GM18508 (cell line): ENCODE measurements around the gene ADAM12.
"Not testable (repeated sequence)": the region's sequence is repeated elsewhere in the genome, so short reads cannot be mapped to it uniquely, and the experiment has no call there.

Experiments used
- ATAC-seq: cut with Tn5 transposase; IDR thresholded peaks from one replicate; pipeline ENCODE4 v1.9.1; 2021; ENCODE audit warnings: moderate number of reproducible peaks; ENCODE audit not compliant: insufficient read depth, unreplicated experiment

Gene ADAM12

DNA sequence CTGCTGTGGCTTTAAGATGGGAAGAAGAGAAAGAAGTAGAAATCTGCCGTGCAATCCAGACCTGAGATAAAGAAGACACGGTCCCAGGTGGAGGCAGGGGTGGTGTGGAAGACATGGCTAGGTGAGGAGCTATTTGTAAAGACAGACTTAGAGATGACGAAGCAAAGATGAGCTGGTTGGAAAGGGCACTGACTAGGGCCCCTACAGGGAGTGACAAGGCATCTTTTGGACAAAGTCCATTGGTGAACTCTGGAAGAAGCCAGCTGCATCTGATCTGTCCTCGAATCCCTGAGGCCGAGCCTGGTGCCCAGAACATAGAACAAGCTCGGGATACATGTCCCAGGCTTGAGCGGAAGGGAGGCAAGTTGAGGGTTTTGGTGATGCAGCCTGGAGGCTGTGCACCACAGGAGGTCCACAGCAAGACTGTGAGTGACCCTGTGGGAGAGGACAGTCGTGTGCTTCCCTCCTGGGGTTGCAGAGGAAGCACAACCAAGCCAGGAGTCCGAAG, 191.2 kb downstream of the ADAM12 start:
- ATAC-seq: no peak

- no peak for ATAC-seq
Observed at GRCh38 chr10:126196281-126196680, 192.0 kb downstream of the ADAM12 start.

DNA sequence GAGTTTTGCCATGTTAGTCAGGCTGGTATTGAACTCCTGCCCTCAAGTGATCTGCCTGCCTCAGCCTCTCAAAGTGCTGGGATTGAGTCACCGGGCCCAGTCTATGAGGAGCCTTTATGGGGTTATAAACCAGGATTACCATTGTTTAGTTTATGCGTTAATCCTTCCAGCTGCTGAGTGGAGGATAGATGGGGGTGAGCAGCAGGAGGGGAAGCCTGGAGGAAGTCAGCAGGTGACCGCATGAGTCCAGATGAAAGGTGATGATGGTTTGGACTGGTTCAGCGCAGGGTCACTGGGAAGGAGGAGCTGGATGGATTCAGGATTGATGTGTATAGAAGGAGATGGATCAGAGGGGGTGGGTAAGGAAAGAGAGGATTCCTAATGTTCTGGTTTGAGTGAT, 197.1 kb downstream of the ADAM12 start:
- no peak for ATAC-seq

GRCh38 chr10:126188679-126189200, 199.5 kb downstream of the ADAM12 start:
- no peak for ATAC-seq

DNA sequence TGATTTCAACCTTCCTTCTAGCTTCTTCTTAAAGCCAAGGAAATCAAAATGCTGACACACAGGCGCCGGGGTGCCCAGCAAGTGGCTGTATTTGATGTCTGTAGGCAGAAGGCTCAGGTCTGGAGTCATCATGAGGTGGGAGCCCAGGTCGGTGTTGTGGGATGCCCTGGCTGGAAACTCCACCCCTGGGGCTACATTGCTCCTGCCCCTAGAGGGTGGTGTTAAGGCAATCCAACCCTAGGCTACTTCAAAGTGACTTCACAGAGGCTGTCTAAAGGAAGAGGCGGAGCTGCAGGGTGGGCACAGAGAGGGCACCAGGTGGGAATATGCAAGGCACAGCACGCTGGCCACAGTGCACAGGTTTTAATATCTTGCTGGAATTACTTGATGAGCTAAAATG, 200.9 kb downstream of the ADAM12 start:
- ATAC-seq: no peak

DNA sequence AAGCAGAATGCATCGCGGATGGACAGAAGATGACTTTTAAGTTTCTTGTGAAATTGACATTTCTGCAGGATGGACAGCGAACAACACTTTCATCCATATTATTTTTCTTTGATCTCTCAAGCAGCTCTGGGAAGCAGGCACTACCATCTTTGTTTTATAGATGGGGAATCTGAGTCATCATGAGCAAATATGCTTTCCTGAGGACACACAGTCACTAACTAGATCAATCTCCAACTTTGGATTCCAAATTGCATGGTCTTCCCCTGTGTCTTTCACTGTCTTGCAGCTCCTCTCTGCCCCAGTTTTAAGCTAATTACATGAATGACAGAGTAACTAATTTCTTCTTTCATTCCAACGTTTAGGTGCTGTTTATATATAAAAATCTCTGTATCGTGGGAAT, 201.5 kb downstream of the ADAM12 start:
- no peak for ATAC-seq

GRCh38 chr10:126185676-126186447, 202.4 kb downstream of the ADAM12 start:
- ATAC-seq: no peak

- ATAC-seq: no peak
Observed at GRCh38 chr10:126181626-126182025, 206.7 kb downstream of the ADAM12 start.

- ATAC-seq: no peak
Observed at GRCh38 chr10:126179637-126180036, 208.6 kb downstream of the ADAM12 start.

DNA sequence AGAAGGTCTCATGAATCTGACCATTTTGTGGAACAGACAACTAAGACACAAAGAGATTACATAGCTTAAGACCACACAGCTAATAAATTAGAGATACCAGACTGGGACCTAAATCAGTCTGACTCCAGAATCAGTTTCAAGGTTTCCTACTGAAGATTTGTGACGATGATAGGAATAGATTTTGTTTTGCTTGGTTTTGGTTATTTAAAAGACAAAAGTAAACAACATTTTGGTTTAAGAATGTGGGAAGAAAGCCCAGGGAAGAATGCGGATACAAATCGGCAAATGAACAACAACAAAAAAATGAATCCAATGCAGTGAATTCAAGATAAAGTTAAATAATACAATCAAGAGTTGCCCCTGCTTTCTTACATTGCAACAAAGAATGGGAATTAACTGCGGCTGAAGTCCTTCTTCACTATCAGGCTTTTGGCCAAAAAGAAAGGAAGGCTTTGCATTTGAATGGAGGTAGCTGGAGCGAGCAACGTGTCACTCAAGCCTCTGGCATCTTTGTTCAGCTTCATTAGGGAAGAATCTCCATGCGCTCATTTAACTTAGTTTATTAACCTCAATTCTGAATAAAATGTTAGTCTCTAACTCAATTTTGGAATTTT, 210.8 kb downstream of the ADAM12 start:
- no peak for ATAC-seq

GRCh38 chr10:126175641-126176262, 212.5 kb downstream of the ADAM12 start:
- ATAC-seq: no peak

- ATAC-seq: not testable (repeated sequence)
Observed at GRCh38 chr10:126172755-126173154, 215.5 kb downstream of the ADAM12 start.

DNA sequence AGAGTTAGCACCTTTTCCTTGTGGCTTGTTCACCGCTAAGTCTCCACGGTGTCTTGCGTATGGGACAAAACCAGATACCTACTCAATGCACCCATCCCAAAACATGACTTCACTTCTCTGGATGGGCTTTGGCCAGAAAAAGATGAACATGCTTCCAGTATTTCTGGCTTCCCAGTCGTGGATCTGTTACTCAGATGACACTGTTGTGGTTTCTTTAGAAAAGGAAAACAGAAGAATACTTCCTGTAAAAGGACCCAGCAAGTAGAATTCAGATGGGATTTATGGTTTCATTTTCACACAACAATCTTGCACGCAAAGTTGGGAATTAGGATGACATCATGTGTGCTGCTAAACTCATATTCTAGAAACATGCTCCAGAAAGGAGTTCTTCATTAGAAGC, 216.7 kb downstream of the ADAM12 start:
- no peak for ATAC-seq

GRCh38 chr10:126170776-126171175, 217.5 kb downstream of the ADAM12 start:
- ATAC-seq: no peak

DNA sequence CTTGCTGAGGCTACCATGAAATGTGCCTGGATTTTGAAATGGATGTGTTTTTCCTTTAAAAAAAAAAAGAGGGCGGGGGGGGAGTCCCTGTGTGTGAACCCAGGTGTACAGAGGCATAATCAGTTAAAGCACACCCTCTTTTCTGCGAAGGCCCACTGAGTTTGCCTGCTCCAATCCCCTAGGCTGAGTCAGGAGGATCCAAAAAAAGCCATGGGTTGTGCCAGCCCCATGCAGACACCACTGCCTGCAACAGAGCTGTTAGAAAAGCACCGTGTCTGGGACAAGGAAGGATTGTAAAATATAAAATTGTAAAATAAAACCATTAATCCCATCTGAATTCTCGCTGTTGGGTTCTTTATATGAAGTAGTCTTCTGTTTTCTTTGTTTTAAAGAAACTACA, 217.9 kb downstream of the ADAM12 start:
- no peak for ATAC-seq

DNA sequence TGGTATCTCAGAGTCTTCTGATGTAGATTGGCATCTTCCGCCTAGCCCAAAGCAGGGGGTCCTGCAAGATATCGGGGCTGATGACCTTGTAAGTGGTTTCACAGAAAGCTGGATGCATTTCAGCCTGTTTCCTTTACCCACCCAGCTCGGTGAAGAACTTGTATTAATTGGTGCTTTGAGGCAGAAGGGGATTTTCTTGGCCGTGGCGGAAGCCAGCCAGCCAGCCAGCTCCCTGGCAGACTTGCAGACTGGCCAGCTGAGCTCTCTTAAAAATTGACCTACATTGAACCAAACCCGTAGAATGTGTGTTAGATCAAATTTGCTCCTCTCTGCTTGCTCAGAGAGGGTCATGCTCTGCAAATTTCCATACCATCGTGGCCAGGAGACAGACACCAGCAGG, 218.4 kb downstream of the ADAM12 start:
- no peak for ATAC-seq

DNA sequence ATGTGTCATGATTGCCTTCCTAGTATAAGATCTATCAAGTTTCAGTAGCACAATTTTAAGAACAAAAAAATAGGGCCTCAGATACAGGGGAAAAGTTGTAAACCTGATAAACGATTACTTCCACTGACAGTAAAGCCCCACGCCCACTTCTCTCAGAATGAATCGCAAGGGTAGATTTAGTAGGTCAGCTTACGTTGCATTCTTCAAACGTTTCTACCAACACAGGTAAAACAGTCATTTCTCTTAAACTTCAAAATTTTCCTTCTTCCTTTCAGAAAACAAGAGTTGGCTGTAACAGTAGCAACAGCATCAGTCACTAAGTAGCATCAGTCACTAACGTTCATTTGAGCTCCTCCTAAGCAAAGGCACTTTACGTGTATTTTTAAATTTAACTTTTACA, 221.5 kb downstream of the ADAM12 start:
- no peak for ATAC-seq

- ATAC-seq: no peak
Observed at GRCh38 chr10:126165874-126166273, 222.4 kb downstream of the ADAM12 start.

DNA sequence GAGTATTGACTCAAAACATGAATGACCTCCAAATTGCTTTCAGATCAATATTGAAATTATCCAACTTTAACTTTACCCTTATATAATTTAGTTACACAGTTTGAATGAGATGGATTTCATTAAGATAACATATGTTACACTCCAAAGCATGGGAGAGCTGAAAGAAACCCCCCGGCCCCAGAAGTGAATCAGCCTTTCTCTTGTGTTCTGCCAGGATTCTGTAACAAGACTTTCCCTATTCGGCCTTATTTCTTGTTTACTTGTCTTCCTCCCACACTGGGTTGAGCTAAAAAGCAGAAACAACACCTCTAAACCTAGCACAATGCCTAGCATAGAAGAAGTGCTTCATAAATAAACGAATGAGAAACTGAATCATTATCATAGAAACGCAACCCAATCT, 224.8 kb downstream of the ADAM12 start:
- no peak for ATAC-seq

DNA sequence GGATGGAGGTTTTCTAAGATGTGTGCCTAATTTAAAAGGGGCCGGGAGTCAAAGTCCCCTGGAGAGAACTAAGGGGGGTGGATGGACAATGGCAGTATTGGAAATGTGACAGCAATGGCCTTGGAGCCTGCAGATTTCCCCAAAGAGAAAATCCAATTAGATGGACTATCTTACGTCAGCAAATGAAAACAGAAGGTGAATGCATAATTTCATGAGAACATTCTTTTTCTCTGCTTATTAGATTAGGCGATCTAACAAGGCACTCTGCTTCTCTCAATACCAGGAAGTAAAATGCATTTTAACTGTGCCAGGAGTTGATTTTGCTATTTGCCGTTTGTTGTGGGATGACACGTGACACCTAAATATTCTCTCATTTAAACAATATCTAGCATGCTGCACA, 226.6 kb downstream of the ADAM12 start:
- ATAC-seq: no peak

DNA sequence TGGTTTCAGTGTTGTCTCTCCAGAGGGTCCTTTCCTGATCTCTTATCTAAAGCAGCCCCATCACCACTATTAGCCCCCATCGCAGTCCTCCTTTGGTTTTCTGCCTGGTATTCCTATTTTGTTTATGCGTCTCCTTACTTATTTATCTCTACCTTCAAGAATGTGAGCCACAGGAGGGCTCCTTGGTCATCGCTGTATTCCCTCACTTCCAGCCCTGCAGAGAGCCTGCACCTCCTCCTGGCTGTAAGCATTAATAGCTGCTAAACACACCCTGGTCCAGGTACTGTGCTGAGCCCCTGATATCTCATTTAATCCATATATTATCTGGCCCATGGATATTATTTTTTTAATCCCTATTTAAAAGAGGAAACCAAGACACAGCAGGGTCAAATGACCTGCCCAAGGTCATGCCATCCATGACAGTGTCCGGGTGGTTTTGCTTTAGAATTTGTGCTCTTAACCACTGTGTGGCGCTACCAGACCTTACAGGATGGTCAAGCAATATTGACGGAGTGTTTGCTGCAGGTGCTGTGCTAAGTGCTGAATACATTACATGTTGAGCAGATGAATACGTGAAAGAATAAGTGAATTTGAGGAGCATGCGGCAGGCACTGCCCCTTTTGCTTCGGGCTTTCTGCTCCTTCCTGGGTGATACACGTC, 227.2 kb downstream of the ADAM12 start:
- no peak for ATAC-seq
